Neural progenitor cell (in vitro differentiated cells): ENCODE measurements around the gene MTMR10. TPM values are rescaled to one million over a fixed set of nuclear protein-coding genes. Genes with fewer than 3 reads are reported as not detected.
A peak's percentile ranks its signal among the peaks of the same experiment; 100 is the strongest.

Source experiments
- DNase-seq: peaks from one replicate; pipeline ENCODE4 v3.0.0-alpha.2; 2016; ENCODE audit warnings: low spot score
- H2AFZ ChIP-seq: fragments of 200-600 bp; sonication (generic); replicated peaks from 2 replicates; pipeline ENCODE4 v1.6.1; 2016; ENCODE audit warnings: antibody characterized with exemption
- H3F3A ChIP-seq: fragments of 200-600 bp; sonication (generic); 2 replicates; pipeline ENCODE4 v1.6.1; 2016; ENCODE audit warnings: antibody characterized with exemption, low read depth
- H3K27ac ChIP-seq: fragments of 200-600 bp; sonication (generic); 2 replicates; pipeline ENCODE4 v1.5.1; 2016; ENCODE audit warnings: mild to moderate bottlenecking
- H3K27me3 ChIP-seq: fragments of 200-600 bp; sonication (generic); 2 replicates; pipeline ENCODE4 v1.6.1; 2016; ENCODE audit warnings: mild to moderate bottlenecking, moderate library complexity
- H3K36me3 ChIP-seq: fragments of 200-600 bp; sonication (generic); 2 replicates; pipeline ENCODE4 v1.5.1; 2016
- H3K4me1 ChIP-seq: fragments of 200-600 bp; sonication (generic); 2 replicates; pipeline ENCODE4 v1.6.1; 2016; ENCODE audit warnings: mixed run types
- H3K4me2 ChIP-seq: fragments of 200-600 bp; sonication (generic); 2 replicates; pipeline ENCODE4 v1.6.1; 2016
- H3K4me3 ChIP-seq: fragments of 200-600 bp; sonication (generic); 2 replicates; pipeline ENCODE4 v1.5.1; 2016
- H3K79me2 ChIP-seq: fragments of 200-600 bp; sonication (generic); 2 replicates; pipeline ENCODE4 v1.6.1; 2016; ENCODE audit warnings: low read depth
- H3K9ac ChIP-seq: fragments of 200-600 bp; sonication (generic); 2 replicates; pipeline ENCODE4 v1.6.1; 2016
- H3K9me3 ChIP-seq: fragments of 200-600 bp; sonication (generic); 2 replicates; pipeline ENCODE4 v1.5.1; 2016; ENCODE audit warnings: low read depth
- H4K20me1 ChIP-seq: fragments of 200-600 bp; sonication (generic); 2 replicates; pipeline ENCODE4 v1.6.1; 2016; ENCODE audit warnings: low read depth
- H3K27ac Mint-ChIP-seq: 3 replicates; pipeline ENCODE4 v1.8.0; 2021; ENCODE audit warnings: mixed read lengths
- H3K27me3 Mint-ChIP-seq: 2 replicates; pipeline ENCODE4 v1.8.0; 2022; ENCODE audit warnings: low read depth, mild to moderate bottlenecking, inconsistent platforms, moderate library complexity, mixed read lengths; ENCODE audit not compliant: insufficient read depth
- H3K36me3 Mint-ChIP-seq: 3 replicates; pipeline ENCODE4 v1.8.0; 2021; ENCODE audit warnings: mixed read lengths
- H3K4me1 Mint-ChIP-seq: 3 replicates; pipeline ENCODE4 v1.8.0; 2021; ENCODE audit warnings: mixed read lengths
- H3K4me3 Mint-ChIP-seq: 3 replicates; pipeline ENCODE4 v1.8.0; 2021; ENCODE audit warnings: mild to moderate bottlenecking, moderate library complexity, mixed read lengths
- H3K9me3 Mint-ChIP-seq: 3 replicates; pipeline ENCODE4 v1.8.0; 2020; ENCODE audit warnings: mixed read lengths
- CTCF ChIP-seq: fragments of 200-600 bp; sonication (generic); IDR thresholded peaks from 2 replicates; pipeline ENCODE4 v1.5.1; 2017; ENCODE audit warnings: antibody characterized with exemption, mild to moderate bottlenecking
- EZH2 ChIP-seq: fragments of 200-600 bp; sonication (generic); IDR thresholded peaks from 2 replicates; pipeline ENCODE4 v1.6.1; 2017; ENCODE audit warnings: antibody characterized with exemption, mild to moderate bottlenecking, moderate library complexity
- EZH2phosphoT487 ChIP-seq: fragments of 200-600 bp; sonication (generic); IDR thresholded peaks from 2 replicates; pipeline ENCODE4 v1.6.1; 2017; ENCODE audit warnings: antibody characterized with exemption
- total RNA-seq: library from RNA; depleted of rRNA; stranded (reverse); fragments of >200 nt; gene quantifications from 2 replicates; pipeline ENCODE4 v1.2.3, GENCODE V29; 2015; ENCODE audit warnings: low replicate concordance

Gene MTMR10
- total RNA-seq, 1 donor from 2014 or later, result 18.7 TPM

DNA sequence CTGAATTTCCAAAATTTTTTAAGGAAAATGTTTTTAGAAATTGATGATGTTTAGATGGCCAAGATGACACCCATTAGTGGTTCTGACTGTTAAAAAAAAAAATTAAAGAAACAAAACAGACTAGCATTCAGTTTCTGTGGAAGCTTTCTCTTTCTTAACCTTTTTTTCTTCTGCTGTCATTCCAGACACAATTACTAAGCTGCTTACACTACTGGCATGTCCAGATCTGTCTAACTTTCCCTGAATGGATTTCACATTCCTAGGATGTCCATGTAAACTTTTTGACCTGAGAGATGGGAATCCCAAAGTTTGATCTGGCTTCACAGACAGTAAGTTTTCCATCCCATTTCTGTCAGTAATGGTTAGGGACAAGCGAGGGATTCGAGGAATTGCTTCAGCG, 10.3 kb upstream of the MTMR10 start:
- H3K36me3 ChIP-seq, result no peaks in the 10 kb centered on the region
- no peak for DNase-seq
- peaks cover 6% of the 10 kb centered on the region for H3K4me1 Mint-ChIP-seq
- H2AFZ ChIP-seq, result no peak overlapping the region
- peaks cover 15% of the 10 kb centered on the region for H3K4me1 ChIP-seq
- H3K27ac ChIP-seq, result no peak overlapping the region
- H3K9me3 Mint-ChIP-seq, result no peaks in the 10 kb centered on the region
- no peak overlapping the region for H3K4me3 ChIP-seq
- no peak overlapping the region for H3K4me3 Mint-ChIP-seq
- no peaks in the 10 kb centered on the region for H3F3A ChIP-seq
- peaks cover 6% of the 10 kb centered on the region for H3K27me3 Mint-ChIP-seq
- H3K27ac Mint-ChIP-seq, result no peak overlapping the region
- no peaks in the 10 kb centered on the region for H4K20me1 ChIP-seq
- H3K9me3 ChIP-seq, result no peaks in the 10 kb centered on the region
- H3K4me2 ChIP-seq, result no peak overlapping the region
- no peak overlapping the region for H3K9ac ChIP-seq
- no peaks in the 10 kb centered on the region for H3K36me3 Mint-ChIP-seq
- no peaks in the 10 kb centered on the region for H3K79me2 ChIP-seq
- H3K27me3 ChIP-seq, result no peaks in the 10 kb centered on the region
- TF ChIP-seq CTCF (no peak), EZH2 (no peak), EZH2phosphoT487 (no peak)

DNA sequence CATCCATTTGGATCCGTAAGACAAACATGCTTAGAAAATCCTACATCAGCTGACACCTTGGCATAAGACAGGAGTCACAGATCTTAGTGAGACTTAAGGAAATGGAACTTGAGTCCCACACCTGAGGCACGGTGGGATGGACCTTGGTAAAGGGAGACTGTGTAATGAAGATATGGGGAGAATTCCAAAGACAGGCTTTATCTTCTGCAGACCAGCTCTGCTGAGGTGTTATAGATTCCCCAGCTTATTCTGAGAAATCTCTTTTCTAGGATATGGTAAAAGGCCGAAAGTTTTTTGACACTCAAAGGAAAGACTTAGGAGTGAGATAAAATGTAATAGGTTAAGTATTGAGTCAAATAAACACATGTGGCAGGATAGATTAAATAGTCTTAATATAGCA, 8.3 kb upstream of the MTMR10 start:
- Histone ChIP-seq H3K27me3 (no peaks in the 10 kb centered on the region), H3F3A (no peaks in the 10 kb centered on the region), H3K79me2 (no peaks in the 10 kb centered on the region), H3K9me3 (no peaks in the 10 kb centered on the region), H2AFZ (no peak overlapping the region), H3K4me3 (no peak overlapping the region), H3K9ac (no peak overlapping the region), H3K36me3 (no peaks in the 10 kb centered on the region), H3K4me1 (peaks cover 9% of the 10 kb centered on the region), H3K4me2 (no peak overlapping the region), H4K20me1 (no peaks in the 10 kb centered on the region), H3K27ac (no peak overlapping the region)
- DNase-seq, result no peak
- Mint-ChIP-seq H3K4me3 (no peak overlapping the region), H3K27me3 (peaks cover 2% of the 10 kb centered on the region), H3K27ac (no peak overlapping the region), H3K9me3 (no peaks in the 10 kb centered on the region), H3K36me3 (no peaks in the 10 kb centered on the region), H3K4me1 (peaks cover 6% of the 10 kb centered on the region)
- no peak for TF ChIP-seq EZH2
- TF ChIP-seq EZH2phosphoT487, result no peak
- TF ChIP-seq CTCF, result no peak

DNA sequence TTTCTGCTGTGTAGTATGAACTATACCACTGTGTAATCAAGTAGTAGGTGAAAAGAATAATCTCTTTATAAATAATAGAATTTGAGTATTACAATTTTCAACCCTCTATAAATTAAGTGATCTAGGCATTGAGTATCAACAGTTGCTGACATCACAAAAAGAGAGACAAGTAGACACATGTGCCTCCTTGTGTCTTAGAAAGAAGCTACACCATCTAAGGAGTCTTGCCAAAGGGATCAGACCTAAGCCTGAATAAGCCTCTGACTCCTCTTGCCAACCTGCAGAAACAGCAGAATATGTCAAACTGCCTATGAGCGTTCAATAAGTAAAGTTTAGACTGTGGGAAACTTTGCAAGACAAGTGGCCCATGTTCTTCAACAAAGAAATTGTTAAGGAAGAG, 5.8 kb upstream of the MTMR10 start:
- no peak overlapping the region for H2AFZ ChIP-seq
- H3K4me1 Mint-ChIP-seq, result peaks cover 2% of the 10 kb centered on the region
- no peak overlapping the region for H3K27ac Mint-ChIP-seq
- no peak overlapping the region for H3K4me2 ChIP-seq
- H3K4me3 ChIP-seq, result no peak overlapping the region
- peaks cover under 1% of the 10 kb centered on the region for H3K4me1 ChIP-seq
- peaks cover 7% of the 10 kb centered on the region for H3F3A ChIP-seq
- no peak overlapping the region for H3K4me3 Mint-ChIP-seq
- no peak overlapping the region for H3K27ac ChIP-seq
- no peaks in the 10 kb centered on the region for H3K36me3 Mint-ChIP-seq
- no peak for TF ChIP-seq EZH2
- TF ChIP-seq EZH2phosphoT487, result no peak
- no peaks in the 10 kb centered on the region for H3K9me3 ChIP-seq
- no peak overlapping the region for H3K9ac ChIP-seq
- H3K79me2 ChIP-seq, result no peaks in the 10 kb centered on the region
- H3K27me3 Mint-ChIP-seq, result peaks cover 2% of the 10 kb centered on the region
- H3K36me3 ChIP-seq, result no peaks in the 10 kb centered on the region
- H4K20me1 ChIP-seq, result no peaks in the 10 kb centered on the region
- no peaks in the 10 kb centered on the region for H3K9me3 Mint-ChIP-seq
- peaks cover 4% of the 10 kb centered on the region for H3K27me3 ChIP-seq
- DNase-seq, result no peak

- H3K4me3 ChIP-seq, result peak overlapping the region; percentile 97
- H3K27me3 ChIP-seq, result peaks cover 4% of the 10 kb centered on the region
- peak overlapping the region; percentile 23 for H3K9ac ChIP-seq
- Mint-ChIP-seq H3K4me3 (peak overlapping the region; percentile 87), H3K27me3 (no peaks in the 10 kb centered on the region), H3K36me3 (no peaks in the 10 kb centered on the region), H3K9me3 (no peaks in the 10 kb centered on the region), H3K4me1 (peaks cover 13% of the 10 kb centered on the region), H3K27ac (peak overlapping the region; percentile 84)
- peaks cover 10% of the 10 kb centered on the region for H3K4me1 ChIP-seq
- peak overlapping the region; percentile 90 for H2AFZ ChIP-seq
- H3K27ac ChIP-seq, result no peak overlapping the region
- H4K20me1 ChIP-seq, result no peaks in the 10 kb centered on the region
- H3K79me2 ChIP-seq, result peaks cover 10% of the 10 kb centered on the region
- no peaks in the 10 kb centered on the region for H3K36me3 ChIP-seq
- peaks cover 25% of the 10 kb centered on the region for H3F3A ChIP-seq
- H3K9me3 ChIP-seq, result no peaks in the 10 kb centered on the region
- TF ChIP-seq EZH2, result no peak
- no peak for TF ChIP-seq CTCF
- TF ChIP-seq EZH2phosphoT487, result no peak
- H3K4me2 ChIP-seq, result peak overlapping the region; percentile 79
- DNase-seq, result no peak
Observed at GRCh38 chr15:30992249-30992864, 929 bp upstream of the MTMR10 start.
